ENCODE results near the gene IL32. TPM values are rescaled to one million over a fixed set of nuclear protein-coding genes. Genes with fewer than 3 reads are reported as not detected.

The IL32 gene
- total RNA-seq, 4 donors from 2014 or later: 2.6 to 39.0 (median 21.6) TPM

DNA sequence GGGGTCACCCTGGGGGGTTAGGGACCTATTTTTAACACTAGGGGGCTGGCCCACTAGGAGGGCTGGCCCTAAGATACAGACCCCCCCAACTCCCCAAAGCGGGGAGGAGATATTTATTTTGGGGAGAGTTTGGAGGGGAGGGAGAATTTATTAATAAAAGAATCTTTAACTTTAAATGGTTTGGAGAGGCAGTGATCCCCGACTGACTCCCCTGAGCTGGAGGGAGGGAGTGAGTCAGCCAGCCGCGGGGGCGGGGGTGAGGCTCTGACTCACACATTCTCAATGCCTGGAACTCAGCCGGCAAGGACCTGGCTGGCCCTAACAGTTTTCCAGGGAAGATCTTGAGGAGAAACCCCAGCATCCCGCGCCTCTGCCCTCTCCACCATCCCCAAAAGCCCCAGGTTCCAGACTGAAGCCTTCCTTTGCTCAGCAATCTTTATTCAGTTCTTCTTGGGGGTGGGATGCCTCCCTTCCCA, 43.2 kb upstream of the IL32 start:
- ATAC-seq: peak; percentile 66
- TF ChIP-seq, protein P1, sequence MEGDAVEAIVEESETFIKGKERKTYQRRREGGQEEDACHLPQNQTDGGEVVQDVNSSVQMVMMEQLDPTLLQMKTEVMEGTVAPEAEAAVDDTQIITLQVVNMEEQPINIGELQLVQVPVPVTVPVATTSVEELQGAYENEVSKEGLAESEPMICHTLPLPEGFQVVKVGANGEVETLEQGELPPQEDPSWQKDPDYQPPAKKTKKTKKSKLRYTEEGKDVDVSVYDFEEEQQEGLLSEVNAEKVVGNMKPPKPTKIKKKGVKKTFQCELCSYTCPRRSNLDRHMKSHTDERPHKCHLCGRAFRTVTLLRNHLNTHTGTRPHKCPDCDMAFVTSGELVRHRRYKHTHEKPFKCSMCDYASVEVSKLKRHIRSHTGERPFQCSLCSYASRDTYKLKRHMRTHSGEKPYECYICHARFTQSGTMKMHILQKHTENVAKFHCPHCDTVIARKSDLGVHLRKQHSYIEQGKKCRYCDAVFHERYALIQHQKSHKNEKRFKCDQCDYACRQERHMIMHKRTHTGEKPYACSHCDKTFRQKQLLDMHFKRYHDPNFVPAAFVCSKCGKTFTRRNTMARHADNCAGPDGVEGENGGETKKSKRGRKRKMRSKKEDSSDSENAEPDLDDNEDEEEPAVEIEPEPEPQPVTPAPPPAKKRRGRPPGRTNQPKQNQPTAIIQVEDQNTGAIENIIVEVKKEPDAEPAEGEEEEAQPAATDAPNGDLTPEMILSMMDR (IDR thresholded peaks at IDR 0.05): no peak
- peak; percentile 92 for TF ChIP-seq POLR2AphosphoS5 (IDR thresholded peaks at IDR 0.05)
- Histone ChIP-seq H3K4me1 (peaks cover 0 to 69% (median 25%) of the 10 kb centered on the region in 3 donors), H3K36me3 (peaks cover 0 to 20% of the 10 kb centered on the region in 2 donors), H3K9me3 (no peaks in the 10 kb centered on the region), H3K27ac (peak overlapping the region; percentile 93 to 97 (median 96)), H3K27me3 (peaks cover 23% of the 10 kb centered on the region), H3K4me3 (peak overlapping the region in 1 of 2 donors; percentile 81)
- WGBS, 2 donors (ENCODE audit: low coverage in 1 of 2): 4 to 20% methylated on average over 1 to 7 of the region's 8 CpGs

DNA sequence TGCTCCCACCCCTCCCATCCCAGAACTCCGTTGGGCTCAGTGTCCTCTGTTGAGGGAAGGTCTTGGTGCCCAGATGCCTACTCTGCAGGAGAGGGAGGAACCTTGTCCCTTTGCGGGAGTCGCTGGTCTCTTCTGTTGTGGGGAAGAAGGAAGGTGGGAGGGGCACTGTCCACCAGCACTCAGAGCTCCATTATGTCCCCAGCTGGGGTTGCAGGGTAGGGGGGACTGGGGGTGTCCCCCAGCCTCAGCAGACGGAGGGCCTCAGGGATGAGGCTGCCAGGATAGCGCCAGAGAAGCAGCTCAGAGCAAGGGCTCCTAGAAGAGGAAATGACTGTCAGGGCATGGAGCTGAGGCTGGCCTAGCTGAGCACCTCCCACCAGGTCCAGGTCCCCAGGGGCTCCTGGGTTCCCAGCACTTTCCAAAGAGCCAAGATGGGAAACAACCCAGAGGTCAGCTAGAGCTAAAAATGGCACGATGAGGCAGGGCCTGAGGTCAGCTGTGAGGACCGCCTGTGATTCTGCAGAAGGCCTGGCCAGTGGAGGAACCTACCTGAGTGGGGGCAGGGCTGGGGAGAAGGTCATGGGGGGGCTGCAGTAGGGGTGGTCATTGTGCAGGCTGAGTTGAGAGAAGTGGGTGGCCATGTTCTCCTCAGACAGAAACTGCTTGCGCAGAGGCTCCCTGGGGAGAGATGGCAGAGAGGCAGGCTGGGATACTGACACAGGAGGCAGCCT, 42.6 kb upstream of the IL32 start:
- no peak for TF ChIP-seq POLR2A (IDR thresholded peaks at IDR 0.05)
- ATAC-seq: no peak
- WGBS, 2 donors (ENCODE audit: low coverage in 1 of 2): 0% methylated on average over 1 to 3 of the region's 8 CpGs
- Histone ChIP-seq H3K27ac (peak overlapping the region; percentile 93 to 97 (median 96)), H3K4me3 (peak overlapping the region; percentile 60 to 81), H3K4me1 (peaks cover 0 to 67% (median 25%) of the 10 kb centered on the region in 3 donors), H3K9me3 (no peaks in the 10 kb centered on the region), H3K27me3 (peaks cover 17% of the 10 kb centered on the region), H3K36me3 (peaks cover 0 to 22% of the 10 kb centered on the region in 2 donors)

DNA sequence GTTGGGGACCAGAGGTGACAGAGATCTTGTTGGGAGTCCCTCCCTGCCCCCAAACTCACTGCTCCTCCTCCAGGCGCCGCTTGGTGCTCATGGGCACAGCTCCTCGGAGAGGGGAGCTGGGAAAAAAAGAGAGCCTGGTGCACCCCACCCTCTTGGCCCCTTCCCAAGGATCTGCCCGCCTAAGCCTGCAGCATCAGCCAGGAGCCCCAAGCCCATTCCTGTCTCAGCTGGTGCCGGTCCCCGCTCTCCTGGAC, 42.1 kb upstream of the IL32 start:
- Histone ChIP-seq H3K9me3 (no peaks in the 10 kb centered on the region), H3K27me3 (peaks cover 12% of the 10 kb centered on the region), H3K4me1 (peaks cover 0 to 67% (median 29%) of the 10 kb centered on the region in 3 donors), H3K27ac (peak overlapping the region; percentile 93 to 97 (median 96)), H3K4me3 (peak overlapping the region; percentile 60 to 81), H3K36me3 (peaks cover 0 to 22% of the 10 kb centered on the region in 2 donors)
- no CpG with 5 or more reads among the region's 6 CpGs for WGBS, 2 donors (ENCODE audit: low coverage in 1 of 2)
- no peak for ATAC-seq
- TF ChIP-seq EP300 (IDR thresholded peaks at IDR 0.05): no peak
- TF ChIP-seq, protein P1 (IDR thresholded peaks at IDR 0.05): peak in 1 of 4 experiments; percentile 12

DNA sequence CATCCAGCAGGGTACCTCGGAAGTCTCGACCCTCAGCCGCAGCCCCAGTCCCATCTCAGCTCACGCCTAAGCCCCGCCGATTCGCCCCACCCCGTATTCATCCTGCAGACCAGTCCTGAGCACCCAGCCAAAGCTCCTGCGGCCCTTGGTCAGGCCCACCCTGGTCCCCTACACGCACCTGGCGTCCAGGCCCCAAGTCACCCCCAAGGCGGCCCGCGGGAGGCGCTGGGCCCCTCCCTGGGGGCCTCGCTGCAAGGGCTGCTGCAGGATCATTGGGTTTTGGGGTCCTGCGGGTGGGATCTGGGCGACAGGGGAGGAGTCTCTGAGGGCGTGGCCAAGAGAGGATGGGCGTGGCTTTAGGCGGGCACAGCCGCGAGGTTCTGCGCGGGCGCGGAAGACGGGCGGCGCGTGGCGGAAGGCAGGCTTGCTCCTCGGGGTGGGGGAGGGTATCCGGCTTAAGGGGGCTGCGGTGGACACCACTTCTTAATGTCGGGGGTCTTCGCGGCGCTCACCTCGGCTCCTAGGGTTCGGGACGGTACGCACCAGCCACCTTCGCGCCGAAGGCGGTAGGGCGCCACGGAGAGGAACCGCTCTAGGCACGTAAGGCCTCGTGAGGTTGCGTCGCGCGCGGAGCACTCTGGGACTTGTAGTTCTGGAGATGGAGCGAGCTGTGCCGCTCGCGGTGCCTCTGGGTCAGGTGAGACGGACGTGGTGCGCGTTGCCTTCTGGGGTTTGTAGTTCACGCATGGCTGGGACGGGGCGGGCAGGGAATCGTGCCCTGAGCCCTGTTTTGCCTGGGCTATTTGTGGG, 41.6 kb upstream of the IL32 start, which contains the start of the genes HCFC1R1 and THOC6:
Gene HCFC1R1, minus strand, starts transcription at position 274 of the 810 bp plus-strand sequence. Its CDS starts 1 bp downstream, at position 273.
Gene THOC6, plus strand, starts transcription at position 367 of the 810 bp plus-strand sequence. Its CDS starts 292 bp downstream, at position 659.
- Histone ChIP-seq H3K36me3 (peaks cover 0 to 22% of the 10 kb centered on the region in 2 donors), H3K27ac (peak within 1 kb of the TSS; percentile 93 to 97 (median 96)), H3K9me3 (no peaks in the 10 kb centered on the region), H3K4me3 (peak within 1 kb of the TSS; percentile 60 to 81), H3K27me3 (peaks cover 12% of the 10 kb centered on the region), H3K4me1 (peaks cover 0 to 72% (median 33%) of the 10 kb centered on the region in 3 donors)
- 20% methylated on average over 1 of the region's 69 CpGs; no CpG with 5 or more reads in 1 of the 2 donors for WGBS, 2 donors (ENCODE audit: low coverage in 1 of 2)
- TF ChIP-seq POLR2A (IDR thresholded peaks at IDR 0.05) (peak; percentile 64 to 68), EP300 (IDR thresholded peaks at IDR 0.05) (no peak), POLR2AphosphoS5 (IDR thresholded peaks at IDR 0.05) (peak; percentile 72)
- TF ChIP-seq, protein P1 (IDR thresholded peaks at IDR 0.05): no peak
- peak; percentile 85 for ATAC-seq

Data from gastroesophageal sphincter (tissue), 4 donors.